ENCODE measurements around the gene ORM1.

ORM1 gene

GRCh38 chr9:114287763-114288192 lies 35.1 kb upstream of the ORM1 start:
- DNase-seq: no peak

GRCh38 chr9:114288193-114289091 lies 34.5 kb upstream of the ORM1 start:
- no peak for DNase-seq

- no peak for DNase-seq
These were observed 33.8 kb upstream of the ORM1 start for GRCh38 chr9:114289106-114289505.

- DNase-seq: no peak
These were observed 33.1 kb upstream of the ORM1 start for GRCh38 chr9:114289571-114290481.

- no peak for DNase-seq
These were observed 32.3 kb upstream of the ORM1 start for GRCh38 chr9:114290561-114290986.

- peak; percentile 47 to 63 for DNase-seq
These were observed 31.8 kb upstream of the ORM1 start for GRCh38 chr9:114291064-114291474.

GRCh38 chr9:114291886-114292590 lies 30.9 kb upstream of the ORM1 start:
- DNase-seq: no peak

- no peak for DNase-seq
These were observed 28.2 kb upstream of the ORM1 start for GRCh38 chr9:114294664-114295063.

GRCh38 chr9:114296338-114296737 lies 26.6 kb upstream of the ORM1 start:
- no peak for DNase-seq

GRCh38 chr9:114299286-114300152 lies 23.4 kb upstream of the ORM1 start:
- no peak for DNase-seq

GRCh38 chr9:114300153-114300845 lies 22.6 kb upstream of the ORM1 start:
- no peak for DNase-seq

GRCh38 chr9:114300846-114301797 lies 21.8 kb upstream of the ORM1 start:
- no peak for DNase-seq

- no peak for DNase-seq
These were observed 20.9 kb upstream of the ORM1 start for GRCh38 chr9:114301798-114302565.

GRCh38 chr9:114302727-114303126 lies 20.2 kb upstream of the ORM1 start:
- DNase-seq: no peak

GRCh38 chr9:114303571-114303970 lies 19.3 kb upstream of the ORM1 start:
- no peak for DNase-seq

GRCh38 chr9:114303977-114304376 lies 18.9 kb upstream of the ORM1 start:
- no peak for DNase-seq

GRCh38 chr9:114304416-114305188 lies 18.3 kb upstream of the ORM1 start:
- DNase-seq: no peak

GRCh38 chr9:114307899-114308267 lies 15.0 kb upstream of the ORM1 start:
- no peak for DNase-seq

Measured in CD4-positive, alpha-beta T cell treated with Interferon alpha-2 for 1 hour (primary cell).